HEK293 (cell line): Measurements from ENCODE around the gene SULF2.
A peak's percentile ranks its signal among the peaks of the same experiment; 100 is the strongest.

ENCODE experiments used
- CTCF ChIA-PET: fragments of 350-600 bp; formaldehyde crosslinking; extraction: SDS; loops from one replicate; lab custom pipeline; 2021; ENCODE audit warnings: antibody characterized with exemption; lab: Yijun Ruan, JAX
- POLR2A ChIA-PET: fragments of 300-600 bp; formaldehyde crosslinking; extraction: SDS; loops from one replicate; lab custom pipeline; 2020; ENCODE audit warnings: antibody characterized with exemption, inconsistent platforms; lab: Yijun Ruan, JAX
- H3K27ac ChIP-seq: fragments of 200-500 bp; sonication (Bioruptor generic); 2 replicates; pipeline ENCODE4 v1.5.1; 2014; ENCODE audit warnings: low read depth, low read length, control low read depth, inconsistent platforms; ENCODE audit errors: extremely low read depth
- H3K36me3 ChIP-seq, 2 experiments: fragments of 200-500 bp in 1 of 2; sonication (Bioruptor generic) in 1 of 2; 1 replicate in 1 of 2; 2 replicates in 1 of 2; pipeline ENCODE4 v1.5.1; 2014 to 2017; ENCODE audit warnings: inconsistent platforms in 2 of 2, low read length in 2 of 2; ENCODE audit not compliant: control insufficient read depth in 2 of 2, insufficient read depth in 1 of 2
- H3K4me1 ChIP-seq: fragments of 200-500 bp; sonication (Bioruptor generic); 2 replicates; pipeline ENCODE4 v1.5.1; 2014; ENCODE audit warnings: mild to moderate bottlenecking, low read length, inconsistent platforms; ENCODE audit not compliant: control insufficient read depth, insufficient read depth
- H3K4me3 ChIP-seq: 2 replicates; pipeline ENCODE4 v1.5.1; 2011; ENCODE audit warnings: low read depth, mild to moderate bottlenecking, control low read depth, low read length, moderate library complexity
- H3K9me3 ChIP-seq: fragments of 200-500 bp; sonication (Bioruptor generic); 2 replicates; pipeline ENCODE4 v1.5.1; 2014; ENCODE audit warnings: low read depth, low read length, inconsistent platforms; ENCODE audit not compliant: control insufficient read depth, insufficient read depth
- BCL11A ChIP-seq: fragments of 450-650 bp; formaldehyde crosslinking; IDR thresholded peaks from 2 replicates; pipeline ENCODE4 v1.5.1; 2016; ENCODE audit warnings: low read depth, missing biosample characterization, missing genetic modification characterization
- CTCF ChIP-seq: fragments of 450-650 bp; formaldehyde crosslinking; IDR thresholded peaks from 2 replicates; pipeline ENCODE4 v1.5.1; 2016; ENCODE audit warnings: missing biosample characterization, missing genetic modification characterization
- PRDM10 ChIP-seq: fragments of 450-650 bp; formaldehyde crosslinking; IDR thresholded peaks from 2 replicates; pipeline ENCODE4 v1.5.1; 2016; ENCODE audit warnings: missing biosample characterization, missing genetic modification characterization
- PRDM4 ChIP-seq: fragments of 450-650 bp; formaldehyde crosslinking; IDR thresholded peaks from 2 replicates; pipeline ENCODE4 v1.5.1; 2017; ENCODE audit warnings: missing biosample characterization, missing genetic modification characterization
- SCRT2 ChIP-seq: fragments of 450-650 bp; formaldehyde crosslinking; IDR thresholded peaks from 2 replicates; pipeline ENCODE4 v1.5.1; 2016; ENCODE audit warnings: missing biosample characterization, missing genetic modification characterization
- ZBTB1 ChIP-seq: fragments of 450-650 bp; formaldehyde crosslinking; IDR thresholded peaks from 2 replicates; pipeline ENCODE4 v1.5.1; 2016; ENCODE audit warnings: missing biosample characterization, missing genetic modification characterization
- ZBTB10 ChIP-seq: fragments of 450-650 bp; formaldehyde crosslinking; IDR thresholded peaks from 2 replicates; pipeline ENCODE4 v1.5.1; 2016; ENCODE audit warnings: missing biosample characterization, missing genetic modification characterization
- ZBTB44 ChIP-seq: fragments of 450-650 bp; IDR thresholded peaks from 2 replicates; pipeline ENCODE4 v1.5.1; 2018; ENCODE audit warnings: missing biosample characterization, mild to moderate bottlenecking, missing genetic modification characterization
- ZBTB6 ChIP-seq: fragments of 450-650 bp; formaldehyde crosslinking; IDR thresholded peaks from 2 replicates; pipeline ENCODE4 v1.5.1; 2017; ENCODE audit warnings: missing biosample characterization, missing genetic modification characterization
- ZNF169 ChIP-seq: fragments of 450-650 bp; formaldehyde crosslinking; IDR thresholded peaks from 2 replicates; pipeline ENCODE4 v1.5.1; 2016; ENCODE audit warnings: missing biosample characterization, missing genetic modification characterization
- ZNF184 ChIP-seq: fragments of 450-650 bp; IDR thresholded peaks from 2 replicates; pipeline ENCODE4 v1.5.1; 2018; ENCODE audit warnings: missing biosample characterization, mild to moderate bottlenecking, missing genetic modification characterization
- ZNF24 ChIP-seq: fragments of 450-650 bp; formaldehyde crosslinking; IDR thresholded peaks from 2 replicates; pipeline ENCODE4 v1.5.1; 2016; ENCODE audit warnings: missing biosample characterization, missing genetic modification characterization
- ZNF280D ChIP-seq: fragments of 450-650 bp; formaldehyde crosslinking; IDR thresholded peaks from 2 replicates; pipeline ENCODE4 v1.5.1; 2016; ENCODE audit warnings: missing biosample characterization, missing genetic modification characterization
- ZNF302 ChIP-seq: fragments of 450-650 bp; formaldehyde crosslinking; IDR thresholded peaks from 2 replicates; pipeline ENCODE4 v1.5.1; 2016; ENCODE audit warnings: missing biosample characterization, missing genetic modification characterization, low read depth
- ZNF585B ChIP-seq: fragments of 450-650 bp; formaldehyde crosslinking; IDR thresholded peaks from 2 replicates; pipeline ENCODE4 v1.5.1; 2016; ENCODE audit warnings: missing biosample characterization, missing genetic modification characterization
- ZNF654 ChIP-seq: fragments of 450-650 bp; formaldehyde crosslinking; IDR thresholded peaks from 2 replicates; pipeline ENCODE4 v1.5.1; 2016; ENCODE audit warnings: low read depth, missing biosample characterization, missing genetic modification characterization
- ZSCAN5A ChIP-seq: fragments of 450-650 bp; formaldehyde crosslinking; IDR thresholded peaks from 2 replicates; pipeline ENCODE4 v1.5.1; 2016; ENCODE audit warnings: missing biosample characterization, missing genetic modification characterization

Gene SULF2

GRCh38 chr20:47677635-47678453 is 107.4 kb downstream of the SULF2 start:
- Histone ChIP-seq H3K27ac (no peak overlapping the region), H3K9me3 (no peaks in the 10 kb centered on the region), H3K4me3 (no peak overlapping the region), H3K36me3 (peaks cover 0 to 56% of the 10 kb centered on the region in 2 experiments; a peak in 2 of 3 replicates), H3K4me1 (no peaks in the 10 kb centered on the region)
- ChIA-PET POLR2A (no interaction called here), CTCF (interaction anchor here (0.6 to 3.1 kb wide), 28 partner anchors 10 to 978 kb away, joined by 3 to 37 read pairs (median 4); no protein-coding TSS in a partner anchor)
- TF ChIP-seq ZBTB44 (tag by site-specific recombination) (no peak), BCL11A (no peak), CTCF (tag by site-specific recombination) (peak; percentile 73), ZNF24 (tag by site-specific recombination) (no peak), ZNF654 (tag by site-specific recombination) (peak; percentile 80), PRDM4 (tag by site-specific recombination) (no peak), ZSCAN5A (tag by site-specific recombination) (no peak), ZNF280D (tag by site-specific recombination) (no peak), ZBTB10 (no peak), ZNF585B (tag by site-specific recombination) (no peak), ZNF302 (tag by site-specific recombination) (no peak), ZBTB6 (tag by site-specific recombination) (no peak), SCRT2 (tag by site-specific recombination) (peak; percentile 91), ZBTB1 (tag by site-specific recombination) (no peak), ZNF184 (no peak), PRDM10 (tag by site-specific recombination) (no peak), ZNF169 (no peak)
